Liver (tissue), 3 donors: Measurements from ENCODE around the gene COL26A1.

Experiments
- NR2F2 ChIP-seq: IDR thresholded peaks from 2 replicates; pipeline ENCODE4 v1.6.1; 2016; ENCODE audit warnings: antibody characterized with exemption
- RAD21 ChIP-seq, 2 donors: IDR thresholded peaks; 2 replicates each; pipeline ENCODE4 v1.6.1; 2016; ENCODE audit warnings: antibody characterized with exemption in 2 of 2, mild to moderate bottlenecking in 2 of 2
- SP1 ChIP-seq: IDR thresholded peaks from 2 replicates; pipeline ENCODE4 v1.6.1; 2018; ENCODE audit warnings: antibody characterized with exemption, mild to moderate bottlenecking
- TAF1 ChIP-seq: conservative IDR thresholded peaks from 2 replicates; pipeline ENCODE4 v1.6.1; 2016; ENCODE audit warnings: antibody characterized with exemption, mild to moderate bottlenecking
- TF ChIP-seq, protein P1 (sequence below): fragments of 150-350 bp; IDR thresholded peaks from 2 replicates; pipeline ENCODE4 v1.5.1; 2017; ENCODE audit warnings: improper control_type of control experiment, low read depth, low read length; ENCODE audit not compliant: missing input control
- TF ChIP-seq, protein P2 (sequence below): IDR thresholded peaks from 2 replicates; pipeline ENCODE4 v1.6.1; 2016; ENCODE audit warnings: antibody characterized with exemption
- TF ChIP-seq, protein P3 (sequence below): IDR thresholded peaks from 2 replicates; pipeline ENCODE4 v1.6.1; 2016; ENCODE audit warnings: antibody characterized with exemption, mild to moderate bottlenecking
- donor health status: healthy.
- donor health status: healthy.

DNA sequence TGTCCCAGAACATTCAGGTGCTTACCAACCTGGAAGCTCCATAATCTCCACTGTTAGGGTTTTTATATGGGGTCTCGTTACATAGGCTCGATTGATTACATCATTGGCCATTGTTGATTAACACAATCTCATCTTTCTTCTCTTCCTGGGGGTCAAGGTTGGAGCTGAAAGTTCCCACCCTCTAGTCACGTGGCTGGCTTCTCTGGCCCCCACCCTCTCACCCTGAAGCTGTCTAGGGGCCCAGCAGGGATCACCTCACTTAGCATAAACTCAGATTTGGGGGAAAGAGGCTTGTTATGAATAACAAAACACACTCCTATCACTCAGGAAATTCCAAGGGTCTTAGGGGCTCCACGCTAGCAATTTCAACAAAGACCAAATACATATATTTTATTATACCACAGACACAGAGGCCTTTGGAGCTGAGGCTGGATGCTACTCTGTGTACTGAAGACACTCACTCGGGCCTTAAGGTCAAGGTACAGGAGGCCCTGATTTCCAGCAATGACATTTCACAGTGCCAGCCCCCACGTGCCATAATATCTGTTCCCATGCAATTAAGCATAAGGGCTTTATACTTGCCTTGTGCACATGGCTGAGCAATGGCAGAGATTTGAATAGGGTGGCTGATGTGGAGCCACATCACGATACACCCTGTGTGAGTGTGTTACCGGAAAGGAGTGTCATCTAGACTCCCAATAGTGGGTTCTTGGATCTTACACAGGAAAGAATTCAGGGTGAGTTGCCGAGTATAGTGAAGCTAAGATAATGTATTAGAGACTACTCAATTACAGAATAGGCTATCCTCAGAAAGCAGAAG is 108.2 kb downstream of the COL26A1 start:
- TF ChIP-seq, protein P1, sequence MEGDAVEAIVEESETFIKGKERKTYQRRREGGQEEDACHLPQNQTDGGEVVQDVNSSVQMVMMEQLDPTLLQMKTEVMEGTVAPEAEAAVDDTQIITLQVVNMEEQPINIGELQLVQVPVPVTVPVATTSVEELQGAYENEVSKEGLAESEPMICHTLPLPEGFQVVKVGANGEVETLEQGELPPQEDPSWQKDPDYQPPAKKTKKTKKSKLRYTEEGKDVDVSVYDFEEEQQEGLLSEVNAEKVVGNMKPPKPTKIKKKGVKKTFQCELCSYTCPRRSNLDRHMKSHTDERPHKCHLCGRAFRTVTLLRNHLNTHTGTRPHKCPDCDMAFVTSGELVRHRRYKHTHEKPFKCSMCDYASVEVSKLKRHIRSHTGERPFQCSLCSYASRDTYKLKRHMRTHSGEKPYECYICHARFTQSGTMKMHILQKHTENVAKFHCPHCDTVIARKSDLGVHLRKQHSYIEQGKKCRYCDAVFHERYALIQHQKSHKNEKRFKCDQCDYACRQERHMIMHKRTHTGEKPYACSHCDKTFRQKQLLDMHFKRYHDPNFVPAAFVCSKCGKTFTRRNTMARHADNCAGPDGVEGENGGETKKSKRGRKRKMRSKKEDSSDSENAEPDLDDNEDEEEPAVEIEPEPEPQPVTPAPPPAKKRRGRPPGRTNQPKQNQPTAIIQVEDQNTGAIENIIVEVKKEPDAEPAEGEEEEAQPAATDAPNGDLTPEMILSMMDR = no peak
- TF ChIP-seq, protein P2, sequence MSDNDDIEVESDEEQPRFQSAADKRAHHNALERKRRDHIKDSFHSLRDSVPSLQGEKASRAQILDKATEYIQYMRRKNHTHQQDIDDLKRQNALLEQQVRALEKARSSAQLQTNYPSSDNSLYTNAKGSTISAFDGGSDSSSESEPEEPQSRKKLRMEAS = no peak
- TF ChIP-seq SP1 (no peak), NR2F2 (no peak), RAD21 (IDR thresholded peaks at IDR 0.05) (no peak), TAF1 (no peak)
- TF ChIP-seq, protein P3, sequence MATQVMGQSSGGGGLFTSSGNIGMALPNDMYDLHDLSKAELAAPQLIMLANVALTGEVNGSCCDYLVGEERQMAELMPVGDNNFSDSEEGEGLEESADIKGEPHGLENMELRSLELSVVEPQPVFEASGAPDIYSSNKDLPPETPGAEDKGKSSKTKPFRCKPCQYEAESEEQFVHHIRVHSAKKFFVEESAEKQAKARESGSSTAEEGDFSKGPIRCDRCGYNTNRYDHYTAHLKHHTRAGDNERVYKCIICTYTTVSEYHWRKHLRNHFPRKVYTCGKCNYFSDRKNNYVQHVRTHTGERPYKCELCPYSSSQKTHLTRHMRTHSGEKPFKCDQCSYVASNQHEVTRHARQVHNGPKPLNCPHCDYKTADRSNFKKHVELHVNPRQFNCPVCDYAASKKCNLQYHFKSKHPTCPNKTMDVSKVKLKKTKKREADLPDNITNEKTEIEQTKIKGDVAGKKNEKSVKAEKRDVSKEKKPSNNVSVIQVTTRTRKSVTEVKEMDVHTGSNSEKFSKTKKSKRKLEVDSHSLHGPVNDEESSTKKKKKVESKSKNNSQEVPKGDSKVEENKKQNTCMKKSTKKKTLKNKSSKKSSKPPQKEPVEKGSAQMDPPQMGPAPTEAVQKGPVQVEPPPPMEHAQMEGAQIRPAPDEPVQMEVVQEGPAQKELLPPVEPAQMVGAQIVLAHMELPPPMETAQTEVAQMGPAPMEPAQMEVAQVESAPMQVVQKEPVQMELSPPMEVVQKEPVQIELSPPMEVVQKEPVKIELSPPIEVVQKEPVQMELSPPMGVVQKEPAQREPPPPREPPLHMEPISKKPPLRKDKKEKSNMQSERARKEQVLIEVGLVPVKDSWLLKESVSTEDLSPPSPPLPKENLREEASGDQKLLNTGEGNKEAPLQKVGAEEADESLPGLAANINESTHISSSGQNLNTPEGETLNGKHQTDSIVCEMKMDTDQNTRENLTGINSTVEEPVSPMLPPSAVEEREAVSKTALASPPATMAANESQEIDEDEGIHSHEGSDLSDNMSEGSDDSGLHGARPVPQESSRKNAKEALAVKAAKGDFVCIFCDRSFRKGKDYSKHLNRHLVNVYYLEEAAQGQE = no peak
